Kidney epithelial cell (primary cell): Measurements from ENCODE around the gene NEIL1. TPM values are rescaled to one million over a fixed set of nuclear protein-coding genes. Genes with fewer than 3 reads are reported as not detected.
"Not testable (repeated sequence)": the region's sequence is repeated elsewhere in the genome, so short reads cannot be mapped to it uniquely, and the experiment has no call there.

Experiments used
- DNase-seq: peaks from one replicate; pipeline ENCODE4 v3.0.0-alpha.2; 2010; ENCODE audit warnings: low read depth
- H3K27me3 ChIP-seq: 2 replicates; pipeline ENCODE4 v1.6.0; 2011; ENCODE audit warnings: low read length; ENCODE audit not compliant: control insufficient read depth, insufficient read depth
- H3K36me3 ChIP-seq: 2 replicates; pipeline ENCODE4 v1.5.1; 2011; ENCODE audit warnings: low read length; ENCODE audit not compliant: control insufficient read depth, insufficient read depth
- H3K4me3 ChIP-seq: 2 replicates; pipeline ENCODE4 v1.5.1; 2011; ENCODE audit warnings: low read depth, mild to moderate bottlenecking, control low read depth, low read length
- CTCF ChIP-seq: IDR thresholded peaks from 2 replicates; pipeline ENCODE4 v1.5.1; 2011; ENCODE audit warnings: mild to moderate bottlenecking, moderate library complexity, low read length, control low read depth, inconsistent platforms; ENCODE audit not compliant: insufficient read depth, poor library complexity, severe bottlenecking
- total RNA-seq: library from RNA; depleted of rRNA; stranded (reverse); fragments of >200 nt; gene quantifications from 2 replicates; pipeline ENCODE4 v1.2.3, GENCODE V29; 2015

Gene NEIL1
- total RNA-seq, 1 donor from 2014 or later: 6.1 TPM

GRCh38 chr15:75321711-75322110 is 25.1 kb upstream of the NEIL1 start:
- Histone ChIP-seq H3K4me3 (no peak overlapping the region), H3K27me3 (no peaks in the 10 kb centered on the region)

DNA sequence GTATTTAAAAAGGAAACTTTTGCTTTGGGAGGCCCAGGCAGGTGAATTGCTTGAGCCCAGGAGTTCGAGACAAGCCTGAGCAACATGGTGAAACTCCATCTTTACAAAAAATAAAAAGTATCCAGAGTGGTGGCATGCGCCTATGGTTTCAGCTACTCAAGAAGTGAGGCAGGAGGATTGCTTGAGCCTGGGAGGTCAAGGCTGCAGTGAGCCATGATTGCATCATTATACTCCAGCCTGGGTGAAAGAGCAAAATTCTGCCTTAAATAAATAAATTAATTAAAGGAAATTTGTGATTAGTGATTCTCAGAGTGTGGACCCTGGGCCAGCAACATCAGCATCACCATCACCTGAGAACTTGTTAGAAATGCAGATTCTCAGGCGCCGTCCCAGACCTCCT is 20.9 kb upstream of the NEIL1 start:
- Histone ChIP-seq H3K27me3 (no peaks in the 10 kb centered on the region), H3K36me3 (no peaks in the 10 kb centered on the region), H3K4me3 (no peak overlapping the region)
- no peak for TF ChIP-seq CTCF
- DNase-seq: no peak

More at GRCh38 chr15:75321711-75322110, 25.1 kb upstream of the NEIL1 start:
- no peaks in the 10 kb centered on the region for H3K36me3 ChIP-seq
- no peak for TF ChIP-seq CTCF
- no peak for DNase-seq

DNA sequence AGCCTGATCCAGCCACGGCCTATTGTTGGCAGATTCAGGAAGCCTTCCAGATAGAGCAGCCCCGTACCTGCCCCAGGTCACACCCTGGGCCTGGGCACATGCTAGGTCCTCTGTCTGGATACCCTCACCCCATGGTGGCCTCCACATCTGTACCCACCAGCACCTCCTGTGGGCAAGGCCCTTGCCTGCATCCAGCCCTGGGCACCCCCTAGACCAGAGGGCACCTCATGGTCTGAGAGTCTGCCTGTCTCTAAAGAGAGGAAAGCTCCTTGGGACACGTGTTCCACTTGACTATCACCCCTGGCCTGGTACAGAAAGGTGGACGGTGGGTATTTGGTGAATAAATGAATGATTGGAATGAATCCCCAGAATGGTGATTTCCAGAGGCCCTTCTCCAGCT is 19.8 kb upstream of the NEIL1 start:
- peak; percentile 2 for TF ChIP-seq CTCF
- DNase-seq: no peak
- no peak overlapping the region for H3K4me3 ChIP-seq

DNA sequence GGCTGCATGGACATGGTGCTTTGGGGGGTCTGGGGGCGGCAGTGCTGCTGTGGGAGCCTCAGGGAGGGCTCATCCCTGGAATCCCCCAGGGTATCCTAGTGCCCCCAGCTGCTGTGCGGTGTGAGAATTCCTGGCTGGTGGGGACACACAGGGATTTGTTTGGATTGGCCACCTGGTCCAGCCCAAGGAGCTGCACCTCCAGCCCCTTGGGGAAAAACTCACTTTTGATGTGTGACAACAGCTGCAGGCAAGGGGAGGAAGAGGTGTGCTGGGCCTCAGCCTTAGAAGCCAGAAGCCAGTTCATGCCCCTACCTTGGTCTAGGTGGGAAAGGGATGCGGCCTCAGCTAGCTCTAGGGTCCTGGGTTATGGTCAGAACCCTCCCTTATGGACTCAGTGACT is 19.3 kb upstream of the NEIL1 start:
- Histone ChIP-seq H3K27me3 (no peaks in the 10 kb centered on the region), H3K36me3 (no peaks in the 10 kb centered on the region), H3K4me3 (no peak overlapping the region)
- no peak for DNase-seq
- TF ChIP-seq CTCF: no peak

More for the DNA sequence above, 19.8 kb upstream of the NEIL1 start:
- H3K36me3 ChIP-seq: no peaks in the 10 kb centered on the region
- H3K27me3 ChIP-seq: no peaks in the 10 kb centered on the region

DNA sequence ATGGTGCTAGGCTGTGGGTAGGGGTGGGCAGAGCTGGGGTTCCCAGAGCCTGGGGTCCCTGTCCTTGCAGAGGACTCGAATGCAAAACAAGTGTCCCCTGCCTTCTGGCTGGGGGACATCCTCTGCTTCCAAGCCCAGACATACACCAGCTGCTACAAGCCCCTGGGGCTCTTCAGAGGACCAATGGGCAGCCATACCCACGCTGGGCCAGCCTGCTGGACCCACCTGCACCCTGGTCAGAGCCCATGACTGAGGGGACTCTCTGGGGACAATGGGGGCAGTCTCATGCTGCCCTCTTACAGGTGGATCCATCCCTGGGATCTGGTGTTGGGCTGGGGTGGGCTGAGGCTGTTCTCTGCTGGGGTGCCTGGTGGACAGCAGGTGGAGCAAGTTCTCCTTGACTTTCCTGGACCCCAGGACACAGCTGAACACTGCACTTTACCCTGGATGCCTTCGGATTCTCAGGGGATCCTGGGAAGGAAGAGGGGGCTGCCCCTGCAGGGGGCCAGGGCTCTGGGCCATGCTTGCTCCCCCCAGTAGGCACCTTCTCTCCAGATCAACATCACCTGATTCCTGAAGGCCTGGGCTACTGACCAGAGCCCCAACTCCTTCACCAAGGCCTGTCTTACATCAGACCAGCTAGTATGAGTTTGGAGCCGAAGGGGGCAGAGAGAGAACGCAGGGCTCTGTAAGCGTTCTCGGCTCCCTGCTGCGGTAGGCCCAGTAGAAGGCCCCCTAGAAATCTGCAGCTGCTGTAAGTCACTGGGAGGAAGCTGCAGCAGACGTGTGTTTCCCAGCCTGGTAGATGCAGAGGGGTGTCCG is 18.1 kb upstream of the NEIL1 start:
- Histone ChIP-seq H3K4me3 (no peak overlapping the region), H3K27me3 (no peaks in the 10 kb centered on the region), H3K36me3 (no peaks in the 10 kb centered on the region)
- no peak for DNase-seq
- no peak for TF ChIP-seq CTCF

DNA sequence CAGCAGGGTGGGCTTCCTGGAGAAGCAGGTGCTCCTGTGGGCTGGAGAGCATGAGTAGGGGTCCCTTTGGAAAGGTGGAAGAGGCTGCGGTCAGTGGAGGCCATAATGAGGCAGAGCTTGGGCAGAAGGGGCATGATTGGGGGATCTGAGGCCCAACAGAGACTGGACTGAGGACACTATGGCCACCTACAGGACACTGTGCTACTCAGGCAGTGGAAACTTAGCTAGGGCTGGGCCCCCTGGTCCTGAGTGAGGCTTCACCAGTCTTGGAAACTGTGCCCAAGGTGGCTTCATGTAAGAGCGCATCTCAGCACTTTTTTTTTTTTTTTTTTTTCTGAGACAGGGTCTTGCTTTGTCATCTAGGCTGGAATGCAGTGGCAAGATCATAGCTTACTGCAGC is 17.3 kb upstream of the NEIL1 start:
- H3K27me3 ChIP-seq: no peaks in the 10 kb centered on the region
- no peak for TF ChIP-seq CTCF
- no peak for DNase-seq
- no peak overlapping the region for H3K4me3 ChIP-seq
- H3K36me3 ChIP-seq: no peaks in the 10 kb centered on the region

GRCh38 chr15:75332093-75332492 is 14.7 kb upstream of the NEIL1 start:
- not testable (repeated sequence) for H3K4me3 ChIP-seq, H3K36me3 ChIP-seq, H3K27me3 ChIP-seq, DNase-seq

DNA sequence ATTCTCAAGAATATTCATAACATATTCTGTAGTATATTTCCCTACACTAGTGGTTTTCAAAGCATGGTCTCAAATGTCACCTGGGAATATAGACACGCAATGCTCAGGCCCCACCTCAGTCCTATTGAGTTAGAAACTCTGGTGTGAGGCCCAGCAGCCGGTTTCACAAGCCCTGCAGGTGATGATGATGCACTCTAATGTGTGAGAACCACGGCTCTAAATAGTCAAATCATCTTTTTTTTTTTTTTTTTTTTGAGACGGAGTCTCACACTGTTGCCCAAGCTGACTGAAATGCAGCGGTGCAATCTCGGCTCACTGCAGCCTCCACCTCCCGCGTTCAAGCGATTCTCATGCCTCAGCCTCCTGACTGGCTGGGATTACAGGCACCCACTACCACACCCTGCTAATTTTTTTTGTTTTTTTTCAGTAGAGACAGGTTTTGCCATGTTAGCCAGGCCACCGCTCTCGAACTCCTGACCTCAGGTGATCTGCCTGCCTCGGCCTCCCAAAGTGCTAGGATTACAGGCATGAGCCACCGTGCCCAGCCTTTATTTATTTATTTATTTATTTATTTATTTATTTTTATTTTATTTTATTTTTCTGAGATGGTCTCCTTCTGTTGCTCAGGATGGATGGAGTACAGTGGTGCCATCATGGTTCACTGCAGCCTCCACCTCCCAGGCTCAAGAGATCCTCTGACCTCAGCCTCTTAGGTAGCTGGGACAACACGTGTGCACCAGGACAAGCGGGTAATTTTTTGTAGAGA is 13.0 kb upstream of the NEIL1 start:
- not testable (repeated sequence) for DNase-seq, H3K36me3 ChIP-seq, H3K27me3 ChIP-seq, H3K4me3 ChIP-seq
